Esophagus muscularis mucosa (tissue), 3 donors: ENCODE data around the gene LTBP2.
"Not testable (repeated sequence)": the region's sequence is repeated elsewhere in the genome, so short reads cannot be mapped to it uniquely, and the experiment has no call there.

Experiments
- POLR2A ChIP-seq: fragments of 450-650 bp; IDR thresholded peaks from one replicate; pipeline ENCODE4 v1.6.1; 2017; ENCODE audit warnings: antibody characterized with exemption, moderate library complexity, mild to moderate bottlenecking, low read depth
- POLR2AphosphoS5 ChIP-seq, 2 donors: sonication (generic); formaldehyde crosslinking; IDR thresholded peaks; one replicate each; pipeline ENCODE4 v1.6.1; 2017; ENCODE audit warnings: antibody characterized with exemption in 2 of 2
- TF ChIP-seq, protein P1 (sequence below), 3 experiments: fragments of 200-600 bp in 2 of 3; fragments of 450-650 bp in 1 of 3; sonication (generic) in 2 of 3; IDR thresholded peaks; one replicate each; pipeline ENCODE4 v1.5.1; 2017 to 2019; ENCODE audit warnings: antibody characterized with exemption in 3 of 3, mild to moderate bottlenecking in 2 of 3, moderate library complexity in 1 of 3

DNA sequence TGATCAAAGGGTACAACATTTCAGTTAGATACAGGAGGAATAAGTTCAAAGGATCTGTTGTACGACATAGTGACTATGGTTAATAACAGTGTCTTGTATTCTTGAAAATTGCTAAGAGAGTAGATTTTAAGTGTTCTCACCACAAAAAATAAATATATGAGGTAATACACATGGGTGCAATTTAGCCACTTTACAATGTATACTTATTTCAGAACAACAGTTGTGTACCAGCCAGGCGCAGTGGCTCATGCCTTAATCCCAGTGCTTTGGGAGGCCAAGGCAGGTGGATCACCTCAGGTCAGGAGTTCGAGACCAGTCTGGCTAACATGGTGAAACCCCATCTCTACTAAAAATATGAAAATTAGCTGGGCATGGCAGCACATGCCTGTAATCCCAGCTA is 75.7 kb downstream of the LTBP2 start:
- TF ChIP-seq, protein P1, sequence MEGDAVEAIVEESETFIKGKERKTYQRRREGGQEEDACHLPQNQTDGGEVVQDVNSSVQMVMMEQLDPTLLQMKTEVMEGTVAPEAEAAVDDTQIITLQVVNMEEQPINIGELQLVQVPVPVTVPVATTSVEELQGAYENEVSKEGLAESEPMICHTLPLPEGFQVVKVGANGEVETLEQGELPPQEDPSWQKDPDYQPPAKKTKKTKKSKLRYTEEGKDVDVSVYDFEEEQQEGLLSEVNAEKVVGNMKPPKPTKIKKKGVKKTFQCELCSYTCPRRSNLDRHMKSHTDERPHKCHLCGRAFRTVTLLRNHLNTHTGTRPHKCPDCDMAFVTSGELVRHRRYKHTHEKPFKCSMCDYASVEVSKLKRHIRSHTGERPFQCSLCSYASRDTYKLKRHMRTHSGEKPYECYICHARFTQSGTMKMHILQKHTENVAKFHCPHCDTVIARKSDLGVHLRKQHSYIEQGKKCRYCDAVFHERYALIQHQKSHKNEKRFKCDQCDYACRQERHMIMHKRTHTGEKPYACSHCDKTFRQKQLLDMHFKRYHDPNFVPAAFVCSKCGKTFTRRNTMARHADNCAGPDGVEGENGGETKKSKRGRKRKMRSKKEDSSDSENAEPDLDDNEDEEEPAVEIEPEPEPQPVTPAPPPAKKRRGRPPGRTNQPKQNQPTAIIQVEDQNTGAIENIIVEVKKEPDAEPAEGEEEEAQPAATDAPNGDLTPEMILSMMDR (IDR thresholded peaks at IDR 0.05): not testable (repeated sequence)
- TF ChIP-seq POLR2AphosphoS5 (IDR thresholded peaks at IDR 0.05); POLR2A: not testable (repeated sequence)
